ENCODE measurements around the gene FOXP1. TPM values are rescaled to one million over a fixed set of nuclear protein-coding genes. Genes with fewer than 3 reads are reported as not detected.

FOXP1 gene
- total and polyA plus RNA-seq, 9 of the 15 experiments (the other 6 are each of a cell fraction or from before 2014, with no cell fraction given) = 7.7 to 34.5 (median 13.7) TPM

- ATAC-seq (no peak), DNase-seq (ENCODE audit: extremely low read depth in 1 of 4, low spot score in 3 of 4) (no peak), FAIRE-seq (no peak)
- intact Hi-C loops (cut with micrococcal nuclease) = no loop called here
- H4K20me1 ChIP-seq (replicated peaks; ENCODE audit: control insufficient read depth, insufficient read depth, low read length) = no peaks in the 10 kb centered on the region
- peaks cover 5% of the 10 kb centered on the region in 2 experiments for H3K4me1 ChIP-seq (replicated peaks in 1 of 2; ENCODE audit: control insufficient read depth in 2 of 2, insufficient read depth in 2 of 2, low read length in 2 of 2)
- in situ Hi-C loops (cut with MboI) = no loop called here
- H3K9ac ChIP-seq (ENCODE audit: insufficient read depth in 1 of 2, low read depth in 2 of 2, low read length in 2 of 2) = no peak overlapping the region
- no peaks in the 10 kb centered on the region for H3K27me3 ChIP-seq (ENCODE audit: control insufficient read depth in 2 of 2, insufficient read depth in 2 of 2, low read length in 2 of 2)
- H2AFZ ChIP-seq (ENCODE audit: low read depth, low read length) = no peak overlapping the region
- no peaks in the 10 kb centered on the region for H3K9me3 ChIP-seq (replicated peaks; ENCODE audit: control insufficient read depth, insufficient read depth, low read depth, low read length)
- TF ChIP-seq PURB (CRISPR knock-in tag; IDR thresholded peaks at IDR 0.05; ENCODE audit: low read depth) (no peak), KDM1A (IDR thresholded peaks at IDR 0.05) (peak; percentile 35 to 38; a peak in 2 of 4 replicates), HDAC2 (IDR thresholded peaks at IDR 0.05) (0 out of 2 replicates have a peak, but pooled peaks have one; percentile 41), SMARCA5 (IDR thresholded peaks at IDR 0.05) (0 out of 2 replicates have a peak, but pooled peaks have one; percentile 39), BCOR (IDR thresholded peaks at IDR 0.05) (peak; percentile 70), RBM25 (IDR thresholded peaks at IDR 0.05; ENCODE audit: low read depth, low read length, severe bottlenecking) (peak; percentile 74)
- no peaks in the 10 kb centered on the region for H3K36me3 ChIP-seq (ENCODE audit: control insufficient read depth, insufficient read depth, low read length)
- ChIA-PET POLR2A (interaction anchor here (1.3 kb wide), 1 partner anchor 9 kb away, joined by 5 read pairs; no protein-coding TSS in a partner anchor), CTCF (ENCODE audit: low intra/inter-chr PET ratio) (no interaction called here)
- H3K9me1 ChIP-seq (ENCODE audit: control insufficient read depth, insufficient read depth, low read length) = no peaks in the 10 kb centered on the region
- H3K4me3 ChIP-seq = no peak overlapping the region
- 91% methylated on average over 3 of the region's 3 CpGs for WGBS (ENCODE audit: insufficient coverage, low coverage, missing lambda C conversion rate)
- peak overlapping the region; percentile 82; the same call in 2 of the 3 replicates for H3K27ac ChIP-seq (ENCODE audit: extremely low read depth, low read depth, low read length)
- H3K4me2 ChIP-seq (ENCODE audit: insufficient read depth, low read length) = no peak overlapping the region
- H3K79me2 ChIP-seq (ENCODE audit: control insufficient read depth, insufficient read depth, low read length) = no peaks in the 10 kb centered on the region
- no TSS peak for BruUV-seq (replicated peaks)
These were observed 443.1 kb downstream of the FOXP1 start for GRCh38 chr3:71140477-71140876.

GRCh38 chr3:71139496-71139895, 444.0 kb downstream of the FOXP1 start:
- no peak for FAIRE-seq
- no peaks in the 10 kb centered on the region for H3K79me2 ChIP-seq (ENCODE audit: control insufficient read depth, insufficient read depth, low read length)
- H3K4me1 ChIP-seq (replicated peaks in 1 of 2; ENCODE audit: control insufficient read depth in 2 of 2, insufficient read depth in 2 of 2, low read length in 2 of 2) = peaks cover 5% of the 10 kb centered on the region in 2 experiments
- WGBS (ENCODE audit: insufficient coverage, low coverage, missing lambda C conversion rate) = 59% methylated on average over 5 of the region's 5 CpGs
- H3K27me3 ChIP-seq (ENCODE audit: control insufficient read depth in 2 of 2, insufficient read depth in 2 of 2, low read length in 2 of 2) = no peaks in the 10 kb centered on the region
- ATAC-seq = no peak
- POLR2A ChIA-PET = no interaction called here
- H4K20me1 ChIP-seq (replicated peaks; ENCODE audit: control insufficient read depth, insufficient read depth, low read length) = no peaks in the 10 kb centered on the region
- H3K4me2 ChIP-seq (ENCODE audit: insufficient read depth, low read length) = no peak overlapping the region
- no peak overlapping the region for H3K9ac ChIP-seq (ENCODE audit: insufficient read depth in 1 of 2, low read depth in 2 of 2, low read length in 2 of 2)
- BruUV-seq (replicated peaks) = no TSS peak
- intact Hi-C loops (cut with micrococcal nuclease) = loop anchor here (10.0 kb wide), 1 partner anchor 375 kb away; no protein-coding TSS in a partner anchor
- H3K36me3 ChIP-seq (ENCODE audit: control insufficient read depth, insufficient read depth, low read length) = no peaks in the 10 kb centered on the region
- H3K27ac ChIP-seq (ENCODE audit: extremely low read depth, low read depth, low read length) = no peak overlapping the region
- H2AFZ ChIP-seq (ENCODE audit: low read depth, low read length) = no peak overlapping the region
- DNase-seq (ENCODE audit: extremely low read depth in 1 of 4, low spot score in 3 of 4) = no peak
- H3K9me3 ChIP-seq (replicated peaks; ENCODE audit: control insufficient read depth, insufficient read depth, low read depth, low read length) = no peaks in the 10 kb centered on the region
- no peaks in the 10 kb centered on the region for H3K9me1 ChIP-seq (ENCODE audit: control insufficient read depth, insufficient read depth, low read length)
- CTCF ChIA-PET (ENCODE audit: low intra/inter-chr PET ratio) = no interaction called here
- no peak overlapping the region for H3K4me3 ChIP-seq
- in situ Hi-C loops (cut with MboI) = no loop called here
- TF ChIP-seq DNMT1 (IDR thresholded peaks at IDR 0.05) = no peak
